LHCN-M2 (cell line): ENCODE results near the gene TXNDC9. TPM values are rescaled to one million over a fixed set of nuclear protein-coding genes. Genes with fewer than 3 reads are reported as not detected.
A peak's percentile ranks its signal among the peaks of the same experiment; 100 is the strongest.
"Not testable (repeated sequence)": the region's sequence is repeated elsewhere in the genome, so short reads cannot be mapped to it uniquely, and the experiment has no call there.

Experiments
- DNase-seq: peaks from one replicate; pipeline ENCODE4 v3.0.0-alpha.2; 2012; ENCODE audit warnings: low read depth
- total RNA-seq: library from RNA; depleted of rRNA; stranded (reverse); fragments of >200 nt; gene quantifications from 2 replicates; pipeline ENCODE4 v1.2.3, GENCODE V29; 2014; rRNA removed

Gene TXNDC9
- total RNA-seq, 1 experiment from 2014 or later = 74.7 TPM

DNA sequence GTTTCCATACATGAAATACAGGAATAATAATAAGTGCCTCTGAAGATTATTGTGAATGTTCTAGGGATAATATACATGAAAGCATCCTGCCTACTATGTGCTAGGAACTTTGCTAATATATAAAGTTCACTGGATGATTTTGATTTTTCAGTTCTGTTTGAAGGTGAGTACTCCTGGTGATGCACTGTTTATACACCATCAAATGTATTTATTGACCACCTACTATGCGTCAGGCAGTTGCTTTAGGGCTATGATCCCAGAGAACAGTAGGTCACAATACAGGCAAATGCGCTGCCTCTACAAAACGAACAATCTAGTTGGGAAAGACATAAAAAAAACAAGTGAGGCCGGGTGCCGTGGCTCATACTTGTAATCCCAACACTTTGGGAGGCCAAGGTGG, 10.7 kb downstream of the TXNDC9 start:
- no peak for DNase-seq

- not testable (repeated sequence) for DNase-seq
Measured at GRCh38 chr2:99317873-99318200, 18.3 kb downstream of the TXNDC9 start.

DNA sequence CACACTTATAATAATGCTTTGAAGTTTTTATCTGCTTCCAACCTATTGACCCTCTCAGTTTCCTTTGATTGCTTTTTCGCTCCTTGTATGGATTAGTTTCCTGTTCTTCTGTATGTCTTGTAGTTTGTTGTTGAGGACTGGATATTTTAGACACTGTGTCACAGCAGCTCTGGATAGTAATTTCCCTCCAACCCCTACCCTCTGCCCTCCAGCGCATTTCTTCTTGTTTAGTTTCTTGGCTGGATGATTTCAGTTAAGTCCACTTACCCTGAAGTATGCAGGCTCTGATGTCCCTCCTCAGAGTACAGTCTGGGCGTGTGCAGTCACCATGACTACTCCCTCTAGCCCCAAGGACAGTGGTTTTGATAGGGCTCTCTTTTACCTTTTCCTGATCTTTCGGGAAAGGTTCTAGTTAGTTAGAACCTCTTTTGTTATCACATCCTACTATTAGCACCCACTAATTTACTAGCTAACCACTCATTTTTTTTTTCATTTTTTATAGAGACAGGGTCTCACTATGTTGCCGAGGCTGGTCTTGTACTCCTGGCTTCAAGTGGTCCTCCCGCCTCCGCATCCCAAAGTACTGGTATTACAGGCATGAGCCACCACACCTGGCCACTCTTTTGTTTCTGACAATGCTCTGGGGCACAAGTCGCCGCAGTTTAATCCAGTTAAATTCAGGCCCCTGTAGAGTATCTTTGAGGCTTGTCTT, 18.8 kb downstream of the TXNDC9 start:
- no peak for DNase-seq

- DNase-seq = not testable (repeated sequence)
Measured at GRCh38 chr2:99301097-99301496, 35.0 kb downstream of the TXNDC9 start, which contains the start of gene LYG1. Gene LYG1 (minus strand): TSS chr2:99301197. CDS start chr2:99295670, 5,527 bp downstream.

DNA sequence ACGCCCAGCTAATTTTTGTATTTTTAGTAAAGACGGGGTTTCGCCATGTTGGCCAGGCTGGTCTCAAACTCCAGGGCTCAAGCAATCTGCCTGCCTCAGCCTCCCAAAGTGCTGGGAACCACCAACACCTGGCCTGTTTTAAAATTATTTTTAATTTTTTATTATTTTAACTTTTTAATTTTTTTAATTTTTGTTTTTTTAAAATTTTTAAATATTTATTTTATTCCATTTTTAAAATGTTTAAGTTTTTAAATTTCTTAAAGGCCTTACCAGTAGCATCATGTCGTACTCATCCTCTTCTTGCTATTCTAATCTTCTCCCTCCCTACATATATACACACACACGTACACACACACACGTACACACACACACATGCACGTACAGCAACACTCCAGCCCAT, 36.6 kb downstream of the TXNDC9 start:
- no peak for DNase-seq

GRCh38 chr2:99297994-99298393, 38.1 kb downstream of the TXNDC9 start:
- peak; percentile 74 for DNase-seq

GRCh38 chr2:99285526-99285925, 50.6 kb downstream of the TXNDC9 start:
- no peak for DNase-seq

DNA sequence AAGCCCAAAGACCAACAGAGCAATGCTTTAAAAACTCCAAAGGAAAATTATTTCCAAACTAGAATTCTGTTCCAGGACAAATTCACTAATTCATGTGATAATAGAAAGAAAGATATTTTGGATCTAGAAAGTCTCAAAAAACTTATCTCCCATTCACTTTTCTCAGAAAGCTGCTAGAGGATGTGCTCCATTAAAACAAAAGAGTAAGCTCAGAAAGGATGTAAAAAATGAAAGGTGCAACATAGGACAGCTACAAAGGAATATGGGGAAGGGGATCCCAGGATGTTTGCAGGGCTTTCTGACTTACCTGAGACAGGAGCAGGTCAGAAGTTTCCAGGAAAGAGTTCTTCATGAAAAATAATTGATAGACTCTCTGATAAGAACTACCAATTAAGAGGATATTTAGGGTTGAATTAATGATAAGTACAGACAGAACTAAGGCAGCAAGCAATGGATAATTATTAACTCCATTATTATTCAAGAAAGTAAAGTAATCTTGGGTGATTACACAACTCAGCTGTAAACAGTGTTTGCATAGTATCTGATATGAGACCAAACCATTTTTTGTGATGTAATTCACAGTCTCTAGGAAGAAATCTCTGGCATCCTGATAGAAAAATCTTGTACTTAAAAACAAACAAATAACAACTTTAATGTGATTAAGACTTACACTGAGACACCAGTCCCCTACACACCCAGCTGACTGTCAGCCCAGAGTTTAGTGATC, 56.0 kb downstream of the TXNDC9 start:
- DNase-seq = no peak

GRCh38 chr2:99278793-99279291, 57.3 kb downstream of the TXNDC9 start:
- DNase-seq = peak; percentile 97

GRCh38 chr2:99278195-99278765, 57.9 kb downstream of the TXNDC9 start:
- DNase-seq = peak; percentile 67

- no peak for DNase-seq
Measured at GRCh38 chr2:99275882-99276281, 60.3 kb downstream of the TXNDC9 start.

Other genes with a start within 250 kb of the TXNDC9 start
- gene C2orf15, start 194.6 kb downstream of the TXNDC9 start, total RNA-seq = not detected in 2 replicates
- gene TSGA10, start 181.4 kb downstream of the TXNDC9 start, total RNA-seq = 1.5 and 2.5 TPM in 2 replicates
- 5.2 and 7.1 TPM in 2 replicates for gene LIPT1, start 181.4 kb downstream of the TXNDC9 start, total RNA-seq
- 23.4 and 29.0 TPM in 2 replicates for gene MITD1, start 155.3 kb downstream of the TXNDC9 start, total RNA-seq
- 36.9 and 38.6 TPM in 2 replicates for gene MRPL30, start 155.1 kb downstream of the TXNDC9 start, total RNA-seq
- gene LYG2, start 80.7 kb downstream of the TXNDC9 start, total RNA-seq = not detected in 2 replicates
- 0.26 and 0.86 TPM in 2 replicates for gene LYG1, start 35.1 kb downstream of the TXNDC9 start, total RNA-seq
- gene EIF5B, start 1.1 kb upstream of the TXNDC9 start, total RNA-seq = 13.7 and 25.2 TPM in 2 replicates
- 13.9 and 19.0 TPM in 2 replicates for gene REV1, start 153.7 kb upstream of the TXNDC9 start, total RNA-seq